Panc1 (cell line): Measurements from ENCODE around the gene CFAP74. TPM values are rescaled to one million over a fixed set of nuclear protein-coding genes. Genes with fewer than 3 reads are reported as not detected.

ENCODE experiments used
- ATAC-seq: fragments of 200-7000 bp; cut with Tn5 transposase; 2 replicates; pipeline ENCODE4 v1.9.1; 2020; ENCODE audit warnings: mild to moderate bottlenecking, moderate library complexity
- BruUV-seq: library from RNA; stranded (reverse); fragments of 400-500 nt; replicated peaks from 2 replicates; lab custom pipeline; 2021; lab: Mats Ljungman, UMichigan
- CTCF ChIA-PET: fragments of 300-600 bp; sonication (Branson Sonifier 250); formaldehyde crosslinking; loops from one replicate; lab custom pipeline; 2022; ENCODE audit warnings: antibody characterized with exemption; lab: Charles Lee
- POLR2A ChIA-PET: fragments of 300-600 bp; sonication (Branson Sonifier 250); formaldehyde crosslinking; loops from one replicate; lab custom pipeline; 2022; ENCODE audit warnings: antibody characterized with exemption; lab: Charles Lee
- DNase-seq: peaks from one replicate; pipeline ENCODE4 v3.0.0-alpha.2; 2010; ENCODE audit warnings: low read depth, low spot score
- H3K27ac ChIP-seq: 2 replicates; pipeline ENCODE4 v1.5.1; 2011; ENCODE audit warnings: mild to moderate bottlenecking, low read length, inconsistent platforms
- H3K27me3 ChIP-seq: fragments of 200-500 bp; sonication (Bioruptor generic); 2 replicates; pipeline ENCODE4 v1.6.0; 2014; ENCODE audit warnings: low read length, inconsistent platforms; ENCODE audit not compliant: control insufficient read depth, insufficient read depth
- H3K36me3 ChIP-seq: fragments of 200-500 bp; sonication (Bioruptor generic); 2 replicates; pipeline ENCODE4 v1.5.1; 2014; ENCODE audit warnings: inconsistent platforms, mild to moderate bottlenecking, low read length, moderate library complexity; ENCODE audit not compliant: control insufficient read depth, insufficient read depth
- H3K4me1 ChIP-seq: 2 replicates; pipeline ENCODE4 v1.5.1; 2011; ENCODE audit warnings: inconsistent platforms, mild to moderate bottlenecking, low read length, moderate library complexity; ENCODE audit not compliant: control insufficient read depth, insufficient read depth
- H3K4me3 ChIP-seq, 2 experiments: 2 replicates each; pipeline ENCODE4 v1.5.1; 2011 to 2012; ENCODE audit warnings: low read depth in 2 of 2, low read length in 2 of 2, mild to moderate bottlenecking in 2 of 2, inconsistent platforms in 1 of 2, moderate library complexity in 1 of 2
- H3K9me3 ChIP-seq: fragments of 200-500 bp; sonication (Bioruptor generic); 2 replicates; pipeline ENCODE4 v1.5.1; 2014; ENCODE audit warnings: low read depth, mild to moderate bottlenecking, inconsistent platforms, low read length, moderate library complexity; ENCODE audit not compliant: control insufficient read depth, insufficient read depth
- CTCF ChIP-seq: fragments of 450-650 bp; IDR thresholded peaks from 2 replicates; pipeline ENCODE4 v1.5.1; 2017; ENCODE audit warnings: mild to moderate bottlenecking
- POLR2AphosphoS5 ChIP-seq: IDR thresholded peaks from 2 replicates; pipeline ENCODE4 v1.6.1; 2012; ENCODE audit warnings: mild to moderate bottlenecking, low read depth, low read length, moderate library complexity
- REST ChIP-seq, 2 experiments: IDR thresholded peaks; 2 replicates each; pipeline ENCODE4 v1.6.1; 2011 to 2012; ENCODE audit warnings: low read depth in 2 of 2, control low read depth in 1 of 2, low read length in 1 of 2, mild to moderate bottlenecking in 1 of 2, moderate library complexity in 1 of 2; ENCODE audit not compliant: insufficient read depth in 1 of 2
- SIN3A ChIP-seq: IDR thresholded peaks from 2 replicates; pipeline ENCODE4 v1.6.1; 2012; ENCODE audit warnings: low read depth, mild to moderate bottlenecking, low read length, moderate library complexity, borderline replicate concordance; ENCODE audit not compliant: insufficient read depth
- TCF7L2 ChIP-seq: IDR thresholded peaks from 2 replicates; pipeline ENCODE4 v1.6.1; 2011; ENCODE audit warnings: mild to moderate bottlenecking, low read depth, low read length, inconsistent platforms
- in situ Hi-C: cut with HindIII; loops from 2 replicates; pipeline ENCODE4 v1.10.0; 2016; ENCODE audit warnings: low sequenced_read_pairs, low pct_unique_long_range_greater_than_20kb
- intact Hi-C: fragments of 100-400 bp; cut with micrococcal nuclease; formaldehyde crosslinking; loops from one replicate; pipeline ENCODE4 v1.10.0; 2022; ENCODE audit not compliant: unreplicated experiment
- total RNA-seq: library from RNA; stranded (reverse); gene quantifications from one replicate; pipeline ENCODE4 v1.2.1, GENCODE V29; 2021; ENCODE audit not compliant: unreplicated experiment

The CFAP74 gene
- total RNA-seq, 1 experiment from 2014 or later = not detected

- Histone ChIP-seq H3K4me1 (peaks cover 7% of the 10 kb centered on the region), H3K27me3 (no peaks in the 10 kb centered on the region), H3K4me3 (no peak overlapping the region), H3K9me3 (no peaks in the 10 kb centered on the region), H3K27ac (no peak overlapping the region), H3K36me3 (no peaks in the 10 kb centered on the region)
- ChIA-PET CTCF (interaction anchor here (0.6 kb wide), 2 partner anchors 58 to 59 kb away, joined by 3 to 6 read pairs; no protein-coding TSS in a partner anchor), POLR2A (interaction anchor here (0.5 kb wide), 1 partner anchor 252 kb away, joined by 4 read pairs; no protein-coding TSS in a partner anchor)
- DNase-seq (no peak), ATAC-seq (no peak)
- BruUV-seq = no TSS peak
- intact Hi-C loops (no loop called here), in situ Hi-C loops (no loop called here)
- TF ChIP-seq CTCF = no peak
- TF ChIP-seq SIN3A = no peak
- no peak for TF ChIP-seq TCF7L2
- no peak for TF ChIP-seq POLR2AphosphoS5
- no peak for TF ChIP-seq REST (IDR thresholded peaks at IDR 0.05; ENCODE audit: insufficient read depth in 1 of 2, low read depth in 2 of 2, low read length in 1 of 2)
These were observed 47.9 kb downstream of the CFAP74 start for GRCh38 chr1:1955621-1956094.

DNA sequence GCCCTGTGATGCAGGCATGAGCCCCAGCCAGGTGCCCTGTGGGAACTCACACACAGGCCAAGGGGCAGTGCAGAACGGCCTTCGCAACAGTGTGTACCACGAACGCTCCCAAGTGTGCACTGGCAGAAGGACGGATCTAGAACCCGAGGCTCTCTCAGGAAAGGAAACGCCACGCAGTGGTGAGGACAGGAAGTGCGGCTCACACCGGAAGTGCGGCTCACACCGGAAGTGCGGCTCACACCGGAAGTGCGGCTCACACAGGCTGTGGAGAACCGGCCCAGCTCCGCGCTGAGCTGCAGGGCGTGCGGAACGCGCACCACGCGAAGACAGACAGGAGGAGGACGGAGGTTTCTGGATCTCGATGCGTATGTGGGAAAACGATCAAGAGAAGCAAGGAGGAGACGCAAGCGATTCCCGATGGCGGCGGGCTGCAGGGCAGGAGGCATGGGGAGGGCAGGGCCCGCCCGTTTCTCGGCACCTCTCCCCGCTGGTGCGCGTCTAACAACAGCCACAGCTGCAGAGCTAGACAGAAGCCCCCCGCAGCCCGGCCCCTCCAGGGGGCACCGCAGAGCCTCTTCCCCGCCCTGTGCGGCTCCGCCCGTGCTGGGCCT lies 48.6 kb downstream of the CFAP74 start:
- TF ChIP-seq CTCF (peak; percentile 24), POLR2AphosphoS5 (no peak)
- no TSS peak for BruUV-seq
- ATAC-seq (no peak), DNase-seq (no peak)
- no peaks in the 10 kb centered on the region for H3K36me3 ChIP-seq
- CTCF ChIA-PET = no interaction called here
- H3K9me3 ChIP-seq = no peaks in the 10 kb centered on the region
- POLR2A ChIA-PET = no interaction called here
- no peaks in the 10 kb centered on the region for H3K27me3 ChIP-seq
- H3K27ac ChIP-seq = no peak overlapping the region
- H3K4me3 ChIP-seq = no peak overlapping the region
- in situ Hi-C loops (no loop called here), intact Hi-C loops (no loop called here)
- peaks cover 3% of the 10 kb centered on the region; the same call in 1 of the 2 replicates for H3K4me1 ChIP-seq
